ENCODE measurements around the gene GATAD2A.
A peak's percentile ranks its signal among the peaks of the same experiment; 100 is the strongest.

The GATAD2A gene

DNA sequence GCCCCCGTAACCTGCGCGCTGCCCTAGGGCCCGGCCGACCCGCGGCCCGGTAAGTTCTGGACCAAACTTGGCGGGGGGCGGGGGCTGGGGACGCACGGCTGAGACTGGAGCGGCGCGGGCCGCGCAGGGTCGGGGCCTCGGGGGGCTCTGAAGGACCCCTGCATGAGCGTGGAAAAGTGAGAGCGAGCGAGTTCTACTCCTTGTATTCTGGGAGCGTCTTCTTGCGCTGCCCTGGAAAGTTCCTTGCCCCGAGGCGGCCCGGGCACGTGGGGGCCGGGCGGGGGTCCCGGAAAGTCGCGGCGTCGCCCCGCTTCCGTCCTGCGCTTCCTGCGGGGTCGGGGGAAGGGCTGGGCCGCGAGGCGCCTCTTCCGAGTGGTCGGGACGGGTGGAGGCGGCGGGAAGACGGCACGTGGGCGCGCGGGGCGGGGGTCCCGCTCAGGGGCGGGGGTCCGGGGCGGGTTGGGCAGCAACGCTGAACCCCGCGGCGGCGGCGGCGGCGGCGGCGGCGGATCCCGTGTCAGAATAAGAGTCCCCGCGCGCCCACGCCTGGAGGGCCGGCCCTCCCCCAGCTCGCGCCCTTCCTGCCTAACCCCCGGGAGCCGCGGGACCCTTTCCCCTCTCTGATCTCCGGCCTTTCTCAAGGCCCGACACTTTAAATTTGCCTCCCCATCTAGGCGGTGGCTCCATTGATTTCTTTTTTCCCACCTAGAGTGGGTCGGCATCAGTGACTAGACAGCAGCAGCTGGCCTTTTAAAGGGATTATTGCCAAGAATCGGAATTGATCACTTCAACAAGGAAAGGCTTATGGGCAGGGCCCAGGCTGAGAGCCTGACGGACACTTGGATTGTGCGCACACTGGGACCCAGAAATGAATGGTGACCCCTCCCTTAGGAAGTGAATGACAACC, 749 bp downstream of the GATAD2A start:
- Mint-ChIP-seq H3K4me3 (peak overlapping the region; percentile 94), H3K27ac (peak overlapping the region; percentile 82), H3K27me3 (ENCODE audit: low read depth) (no peaks in the 10 kb centered on the region), H3K9me3 (no peaks in the 10 kb centered on the region), H3K36me3 (ENCODE audit: low read depth) (peaks cover 2% of the 10 kb centered on the region), H3K4me1 (ENCODE audit: low read depth) (peaks cover 56% of the 10 kb centered on the region)
- peak; percentile 67 for DNase-seq (ENCODE audit: low spot score)

DNA sequence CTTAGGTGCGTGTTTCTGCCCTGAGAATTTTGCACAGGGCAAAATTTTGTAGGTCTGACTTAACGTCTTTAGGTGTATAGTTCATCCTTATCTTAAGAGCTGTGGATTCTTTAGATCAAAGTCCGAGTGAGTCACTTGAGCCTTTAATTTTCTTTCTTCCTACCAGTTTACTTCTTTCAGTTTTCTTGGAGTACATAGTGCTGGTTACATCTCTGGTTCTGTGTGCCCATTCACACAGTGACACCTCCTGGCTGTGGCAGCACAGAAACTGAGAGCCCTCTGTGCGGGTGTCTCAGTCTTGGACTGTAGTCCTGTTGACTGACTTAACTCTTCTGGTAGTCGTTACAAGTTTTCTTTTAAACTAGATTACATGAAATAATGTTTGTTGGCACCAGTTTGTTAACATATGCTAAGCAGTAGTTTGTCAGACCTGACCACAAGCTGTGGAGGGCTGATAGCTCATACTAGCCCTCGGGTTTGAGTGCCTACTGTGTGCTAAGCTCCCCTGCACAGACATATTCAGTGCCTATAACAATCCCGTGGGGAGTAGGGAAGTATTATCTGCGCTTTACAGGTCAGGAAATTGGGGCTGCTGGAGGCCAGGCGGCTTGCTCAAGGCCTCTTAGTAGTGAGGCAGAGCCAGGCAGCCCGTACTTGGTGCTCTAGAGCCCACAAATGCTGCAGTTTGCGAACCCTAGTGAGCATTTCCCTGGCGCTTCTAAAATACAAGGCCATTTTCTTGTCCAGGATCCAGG, 1.6 kb downstream of the GATAD2A start:
- H3K4me3 Mint-ChIP-seq: peak overlapping the region; percentile 94
- H3K27me3 Mint-ChIP-seq (ENCODE audit: low read depth): no peaks in the 10 kb centered on the region
- H3K9me3 Mint-ChIP-seq: no peaks in the 10 kb centered on the region
- no peaks in the 10 kb centered on the region for H3K36me3 Mint-ChIP-seq (ENCODE audit: low read depth)
- H3K27ac Mint-ChIP-seq: peak overlapping the region; percentile 82
- peaks cover 57% of the 10 kb centered on the region for H3K4me1 Mint-ChIP-seq (ENCODE audit: low read depth)
- peak; percentile 61 for DNase-seq (ENCODE audit: low spot score)

DNA sequence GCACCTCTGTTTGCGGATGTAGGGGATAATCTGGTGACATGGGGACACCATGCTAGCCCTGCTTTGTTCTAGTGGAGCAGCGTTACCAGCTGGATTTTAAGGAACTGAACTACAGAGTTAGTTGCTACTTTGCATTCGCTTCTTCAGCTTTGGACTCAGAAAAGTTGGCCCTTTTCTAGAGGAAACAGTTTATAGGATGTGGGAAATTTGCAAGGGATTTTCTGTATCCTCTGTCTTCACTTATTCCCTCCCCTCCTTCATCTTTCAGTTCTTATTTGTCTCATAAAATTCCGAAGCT, 2.1 kb downstream of the GATAD2A start:
- DNase-seq (ENCODE audit: low spot score): no peak
- H3K4me3 Mint-ChIP-seq: peak overlapping the region; percentile 94
- no peak overlapping the region for H3K27ac Mint-ChIP-seq
- H3K27me3 Mint-ChIP-seq (ENCODE audit: low read depth): no peaks in the 10 kb centered on the region
- H3K36me3 Mint-ChIP-seq (ENCODE audit: low read depth): no peaks in the 10 kb centered on the region
- peaks cover 57% of the 10 kb centered on the region for H3K4me1 Mint-ChIP-seq (ENCODE audit: low read depth)
- H3K9me3 Mint-ChIP-seq: no peaks in the 10 kb centered on the region

DNA sequence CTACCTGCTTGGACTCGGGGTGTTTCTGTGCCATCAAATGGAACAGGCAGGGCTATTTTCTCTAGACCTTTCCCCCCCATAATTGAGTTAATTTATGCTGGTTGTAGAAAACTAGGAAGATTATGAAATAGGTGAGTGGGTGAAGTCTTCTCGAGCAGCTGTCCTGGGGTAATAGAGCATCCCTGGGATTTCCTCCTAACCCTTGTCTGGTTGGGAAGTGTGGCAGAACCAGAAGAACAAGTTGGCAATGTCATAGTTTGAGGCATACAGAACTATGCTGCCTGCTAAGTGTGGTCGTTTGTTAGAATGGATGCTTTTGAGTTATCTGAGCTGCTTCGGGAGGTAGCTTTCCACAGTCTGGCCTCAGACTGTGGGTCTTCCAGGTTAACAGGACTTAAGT, 3.7 kb downstream of the GATAD2A start:
- no peak overlapping the region for H3K4me3 Mint-ChIP-seq
- H3K9me3 Mint-ChIP-seq: no peaks in the 10 kb centered on the region
- H3K27ac Mint-ChIP-seq: no peak overlapping the region
- DNase-seq (ENCODE audit: low spot score): no peak
- peaks cover 7% of the 10 kb centered on the region for H3K36me3 Mint-ChIP-seq (ENCODE audit: low read depth)
- peaks cover 49% of the 10 kb centered on the region for H3K4me1 Mint-ChIP-seq (ENCODE audit: low read depth)
- H3K27me3 Mint-ChIP-seq (ENCODE audit: low read depth): no peaks in the 10 kb centered on the region

DNA sequence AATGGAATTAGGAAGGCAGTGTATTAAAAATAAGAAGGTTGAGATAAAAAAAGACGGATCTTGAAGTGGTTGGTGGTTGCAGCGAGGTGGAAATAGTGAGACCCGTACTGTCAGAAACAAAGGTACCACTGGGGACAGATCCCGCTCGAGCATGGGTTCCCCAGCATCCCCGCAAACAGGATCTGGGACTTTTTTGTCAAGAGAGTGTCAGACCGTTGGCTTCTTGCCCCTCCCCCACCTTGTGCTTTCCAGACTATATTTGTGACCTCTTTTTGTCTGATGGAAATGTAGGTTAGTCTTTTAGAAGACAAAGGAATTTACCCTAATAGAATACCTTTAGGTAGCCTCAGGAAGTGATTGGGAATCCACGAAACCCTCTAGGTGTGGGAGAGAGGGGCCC, 4.2 kb downstream of the GATAD2A start:
- DNase-seq (ENCODE audit: low spot score): no peak
- Mint-ChIP-seq H3K4me3 (no peak overlapping the region), H3K27me3 (ENCODE audit: low read depth) (no peaks in the 10 kb centered on the region), H3K4me1 (ENCODE audit: low read depth) (peaks cover 48% of the 10 kb centered on the region), H3K36me3 (ENCODE audit: low read depth) (peaks cover 7% of the 10 kb centered on the region), H3K27ac (no peak overlapping the region), H3K9me3 (no peaks in the 10 kb centered on the region)

DNA sequence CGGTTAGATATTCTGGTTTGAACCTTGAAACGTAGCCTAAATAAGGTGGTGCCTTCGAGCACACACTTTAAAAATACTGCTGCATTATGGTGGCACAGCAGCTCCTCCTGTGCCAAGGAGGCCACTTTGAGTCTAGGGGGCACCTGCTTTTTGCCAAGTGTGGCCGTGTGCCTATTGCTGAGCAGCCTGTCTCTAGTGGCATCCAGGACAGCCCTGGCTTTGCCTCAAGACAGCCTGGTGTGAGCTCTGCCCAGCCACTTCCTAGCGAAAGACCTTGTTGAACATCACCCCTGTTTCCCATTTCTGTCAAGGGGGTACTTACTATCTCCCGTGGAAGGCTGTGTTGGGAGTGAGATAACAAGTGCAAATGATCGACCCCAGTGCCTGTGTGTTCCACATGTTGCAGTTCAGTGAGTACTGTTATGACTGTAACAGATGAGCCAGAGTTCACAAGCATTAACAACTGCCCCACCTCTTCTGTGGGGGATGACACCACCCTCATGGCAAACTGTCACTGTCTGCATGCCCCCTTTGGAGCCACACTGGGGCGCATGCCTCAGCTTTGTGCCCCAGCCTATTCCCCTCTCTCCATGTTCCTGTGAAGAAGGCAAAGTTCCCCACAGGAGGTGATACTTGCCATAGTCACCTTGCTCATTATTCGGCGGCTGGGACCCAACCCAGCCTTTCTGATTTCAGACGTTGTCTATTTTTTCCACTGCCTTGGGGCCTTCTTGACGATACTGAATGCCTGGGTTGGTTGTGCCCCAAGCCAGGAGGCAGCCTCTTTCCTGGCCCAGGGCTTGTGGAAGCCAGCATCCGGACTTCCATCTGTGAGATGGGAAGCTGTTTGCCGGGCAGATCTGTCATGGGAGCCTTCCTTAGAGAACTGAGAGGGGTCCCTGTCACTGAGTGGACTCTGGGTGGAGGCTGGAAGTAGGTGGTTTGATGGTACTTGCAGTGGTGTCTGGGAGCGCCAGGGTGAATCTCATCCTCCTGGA, 5.4 kb downstream of the GATAD2A start:
- Mint-ChIP-seq H3K9me3 (no peaks in the 10 kb centered on the region), H3K4me1 (ENCODE audit: low read depth) (peaks cover 43% of the 10 kb centered on the region), H3K36me3 (ENCODE audit: low read depth) (peaks cover 9% of the 10 kb centered on the region), H3K27me3 (ENCODE audit: low read depth) (no peaks in the 10 kb centered on the region), H3K4me3 (no peak overlapping the region), H3K27ac (peak overlapping the region; percentile 6)
- no peak for DNase-seq (ENCODE audit: low spot score)

DNA sequence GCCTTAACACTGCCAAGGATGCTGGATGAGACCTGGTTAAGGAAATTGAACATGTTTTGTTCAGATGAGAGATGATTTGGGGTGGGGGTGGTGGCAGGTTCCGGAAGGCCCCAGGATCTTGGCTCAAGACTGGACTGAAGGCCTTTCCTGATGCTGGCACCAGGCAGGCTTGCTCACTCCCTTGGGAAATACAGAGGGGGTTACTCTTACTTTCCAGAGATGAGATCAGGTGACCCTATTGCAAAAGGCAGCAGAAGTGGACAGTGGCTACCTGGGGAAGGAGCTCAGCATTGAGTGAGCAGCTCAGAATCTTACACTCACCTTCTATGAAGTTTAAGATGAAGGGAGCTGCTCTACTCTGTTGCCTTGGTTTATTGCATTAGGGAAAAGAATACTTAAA, 10.8 kb downstream of the GATAD2A start:
- Mint-ChIP-seq H3K4me1 (ENCODE audit: low read depth) (peaks cover 35% of the 10 kb centered on the region), H3K27ac (peak overlapping the region; percentile 52), H3K4me3 (no peak overlapping the region), H3K36me3 (ENCODE audit: low read depth) (peaks cover 15% of the 10 kb centered on the region), H3K27me3 (ENCODE audit: low read depth) (no peaks in the 10 kb centered on the region), H3K9me3 (no peaks in the 10 kb centered on the region)
- DNase-seq (ENCODE audit: low spot score): no peak

DNA sequence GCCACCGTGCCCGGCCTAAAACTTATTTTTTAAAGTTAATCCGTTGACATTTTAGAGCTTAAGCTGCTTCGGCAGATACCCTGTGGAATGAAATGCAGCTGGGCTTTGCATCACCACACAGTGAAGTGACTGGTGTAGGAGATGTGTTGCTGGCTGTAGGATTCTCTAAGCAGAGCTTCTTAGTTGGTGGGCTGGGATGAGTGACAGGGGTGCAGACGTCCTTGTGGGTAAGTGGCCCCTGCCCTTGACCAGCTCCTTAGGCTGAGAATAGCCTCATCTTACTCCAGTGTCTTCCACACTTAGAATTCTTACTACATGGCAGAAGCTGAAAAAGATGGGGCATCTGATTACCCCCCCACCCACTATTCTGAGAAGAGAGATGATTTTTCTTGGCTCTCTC, 11.6 kb downstream of the GATAD2A start:
- Mint-ChIP-seq H3K4me1 (ENCODE audit: low read depth) (peaks cover 32% of the 10 kb centered on the region), H3K9me3 (no peaks in the 10 kb centered on the region), H3K27me3 (ENCODE audit: low read depth) (no peaks in the 10 kb centered on the region), H3K4me3 (no peak overlapping the region), H3K36me3 (ENCODE audit: low read depth) (peaks cover 15% of the 10 kb centered on the region), H3K27ac (no peak overlapping the region)
- DNase-seq (ENCODE audit: low spot score): no peak

DNA sequence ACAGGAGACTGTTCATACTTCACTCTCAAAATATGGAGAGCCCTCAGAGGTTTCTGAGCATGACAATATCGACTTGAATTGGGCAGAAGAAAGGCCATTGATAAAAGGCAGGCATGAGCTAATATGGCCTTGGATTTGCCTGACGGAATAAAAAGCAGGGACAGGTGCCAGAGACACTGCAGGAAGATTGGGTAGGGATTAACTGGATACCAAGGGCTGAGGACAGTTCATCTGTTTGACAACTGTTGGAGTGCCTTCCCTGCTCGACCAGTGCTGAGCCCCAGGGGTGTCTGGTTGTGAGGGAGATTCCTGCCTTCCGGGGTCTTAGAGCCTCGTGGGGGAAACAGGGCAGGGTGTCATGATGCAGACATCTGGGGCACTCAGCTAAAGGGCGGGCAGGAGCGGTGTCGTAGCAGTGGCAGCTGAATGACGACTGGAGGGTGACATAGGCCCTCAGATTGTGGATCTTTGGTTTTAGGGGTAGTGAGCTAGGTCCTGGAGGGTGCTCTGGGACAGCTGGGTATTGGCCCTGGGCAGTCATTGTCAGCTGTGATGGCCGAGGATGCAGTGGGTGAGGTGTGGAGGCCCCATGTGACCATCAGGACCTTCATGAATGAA, 12.3 kb downstream of the GATAD2A start:
- Mint-ChIP-seq H3K4me1 (ENCODE audit: low read depth) (peaks cover 32% of the 10 kb centered on the region), H3K9me3 (no peaks in the 10 kb centered on the region), H3K36me3 (ENCODE audit: low read depth) (peaks cover 15% of the 10 kb centered on the region), H3K27ac (no peak overlapping the region), H3K4me3 (no peak overlapping the region), H3K27me3 (ENCODE audit: low read depth) (no peaks in the 10 kb centered on the region)
- DNase-seq (ENCODE audit: low spot score): no peak

DNA sequence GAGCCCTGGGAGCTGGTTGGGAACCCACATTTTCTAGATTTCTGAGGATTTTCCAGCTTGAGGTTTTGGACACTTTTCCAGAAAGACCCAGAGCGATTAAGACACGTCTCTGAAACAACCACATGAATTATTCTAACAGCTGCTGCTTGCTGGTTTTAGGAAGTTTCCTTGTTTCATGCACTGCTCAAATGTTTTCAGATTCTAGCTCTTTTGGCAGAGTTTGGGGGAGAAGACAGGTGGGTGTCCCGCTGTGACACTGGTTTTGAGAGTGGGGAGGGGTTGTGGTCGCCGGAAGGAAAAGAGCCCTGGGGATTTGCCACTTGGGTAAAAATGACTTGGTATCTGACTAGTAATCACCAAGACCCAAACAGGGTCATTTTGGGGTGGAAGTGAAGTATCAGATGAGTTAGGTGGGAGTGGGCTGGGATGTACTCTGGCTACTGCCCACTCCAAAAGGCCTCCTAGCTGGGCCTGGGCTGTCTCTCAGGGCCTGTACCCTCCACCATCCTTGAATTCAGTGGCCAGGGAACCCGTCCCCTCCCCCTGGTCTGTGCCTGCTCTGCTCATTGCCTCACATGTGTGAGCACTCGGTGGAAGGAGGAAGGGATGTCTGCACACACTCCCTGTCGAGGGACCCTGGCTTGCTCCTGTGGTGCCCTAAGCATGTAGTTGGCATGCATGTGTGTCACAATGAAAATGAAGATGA, 13.2 kb downstream of the GATAD2A start:
- Mint-ChIP-seq H3K36me3 (ENCODE audit: low read depth) (peaks cover 12% of the 10 kb centered on the region), H3K27ac (peak overlapping the region; percentile 26), H3K4me1 (ENCODE audit: low read depth) (peaks cover 34% of the 10 kb centered on the region), H3K9me3 (no peaks in the 10 kb centered on the region), H3K27me3 (ENCODE audit: low read depth) (no peaks in the 10 kb centered on the region), H3K4me3 (no peak overlapping the region)
- no peak for DNase-seq (ENCODE audit: low spot score)

DNA sequence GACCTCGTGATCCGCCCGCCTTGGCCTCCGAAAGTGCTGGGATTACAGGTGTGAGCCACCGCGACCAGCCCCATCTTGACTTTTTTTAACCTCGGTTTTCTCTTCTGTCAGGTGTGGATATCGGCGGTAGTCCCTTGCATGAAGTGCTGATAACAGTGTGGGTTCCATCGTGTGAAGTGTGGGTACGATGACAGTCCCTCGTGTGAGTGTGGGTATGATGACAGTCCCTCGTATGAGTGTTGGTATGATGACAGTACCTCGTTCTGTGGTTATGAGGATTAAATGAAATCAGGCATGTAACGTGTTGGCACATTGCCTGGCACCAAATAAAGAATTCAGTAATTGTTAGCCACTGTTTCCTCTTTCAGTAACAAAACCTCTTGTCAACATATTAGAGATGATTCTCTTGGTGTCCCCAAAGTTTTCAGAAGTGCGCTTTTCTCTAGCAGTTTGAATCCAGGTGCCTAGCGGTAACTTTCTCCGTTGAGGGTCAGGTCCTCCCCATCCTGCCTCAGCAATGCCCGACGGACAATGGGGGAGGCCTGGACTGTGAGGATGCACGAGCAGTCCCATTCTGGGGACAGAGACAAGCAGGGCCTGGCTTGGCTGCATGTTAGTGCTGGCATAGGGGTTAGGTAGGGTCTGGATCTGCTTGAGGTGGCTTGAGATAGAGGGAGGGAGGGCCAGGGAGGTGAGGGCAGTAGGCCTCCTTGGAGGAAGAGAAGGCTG, 15.3 kb downstream of the GATAD2A start:
- no peaks in the 10 kb centered on the region for H3K9me3 Mint-ChIP-seq
- peaks cover 29% of the 10 kb centered on the region for H3K4me1 Mint-ChIP-seq (ENCODE audit: low read depth)
- no peaks in the 10 kb centered on the region for H3K27me3 Mint-ChIP-seq (ENCODE audit: low read depth)
- peaks cover 7% of the 10 kb centered on the region for H3K36me3 Mint-ChIP-seq (ENCODE audit: low read depth)
- H3K27ac Mint-ChIP-seq: no peak overlapping the region
- no peak overlapping the region for H3K4me3 Mint-ChIP-seq
- no peak for DNase-seq (ENCODE audit: low spot score)

DNA sequence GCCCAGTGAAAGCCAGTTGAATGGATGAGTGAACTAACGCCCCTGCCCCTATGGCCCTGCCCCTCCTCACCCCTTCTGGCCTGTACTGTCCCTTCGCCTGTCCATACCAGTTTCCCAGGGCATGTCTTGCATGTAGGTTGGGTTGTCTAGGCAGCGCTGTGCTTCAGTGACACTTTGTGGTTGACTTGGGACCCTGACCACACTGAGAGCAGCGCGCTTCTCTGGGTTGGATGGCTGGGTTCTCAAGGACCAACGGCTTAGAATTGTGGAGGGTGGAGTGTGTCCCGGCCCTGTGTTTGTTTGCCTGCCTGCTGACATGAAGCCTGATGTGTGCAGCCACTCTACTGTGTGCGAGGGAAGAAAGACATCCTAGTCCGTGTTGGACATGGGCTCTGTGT, 15.8 kb downstream of the GATAD2A start:
- Mint-ChIP-seq H3K4me1 (ENCODE audit: low read depth) (peaks cover 23% of the 10 kb centered on the region), H3K9me3 (no peaks in the 10 kb centered on the region), H3K27ac (no peak overlapping the region), H3K4me3 (no peak overlapping the region), H3K27me3 (ENCODE audit: low read depth) (no peaks in the 10 kb centered on the region), H3K36me3 (ENCODE audit: low read depth) (peaks cover 2% of the 10 kb centered on the region)
- DNase-seq (ENCODE audit: low spot score): no peak

Measured in T-helper 2 cell treated with Interferon-gamma antibody and Interleukin-4, amounts not matched to agents 5 μg/mL and 100 μg/mL, for 36 hours (primary cell).